Duodenal mucosa (tissue), 2 donors: ENCODE measurements around the gene PCDHGA7.

Experiments
- H3K27ac ChIP-seq: one replicate; pipeline ENCODE4 v1.7.0; 2013; ENCODE audit warnings: low read depth, low read length
- H3K27me3 ChIP-seq, 2 donors: one replicate each; pipeline ENCODE4 v1.7.0; 2013; ENCODE audit warnings: low read length in 2 of 2, control low read depth in 1 of 2; ENCODE audit not compliant: insufficient read depth in 2 of 2, control insufficient read depth in 1 of 2
- H3K36me3 ChIP-seq, 2 donors: one replicate each; pipeline ENCODE4 v1.7.0; 2013; ENCODE audit warnings: low read length in 2 of 2, control low read depth in 1 of 2; ENCODE audit not compliant: insufficient read depth in 2 of 2, control insufficient read depth in 1 of 2
- H3K4me1 ChIP-seq, 2 donors: one replicate each; pipeline ENCODE4 v1.7.0; 2013; ENCODE audit warnings: low read length in 2 of 2, control low read depth in 1 of 2; ENCODE audit not compliant: insufficient read depth in 2 of 2, control insufficient read depth in 1 of 2
- H3K4me3 ChIP-seq, 2 donors: one replicate each; pipeline ENCODE4 v1.7.0; 2013; ENCODE audit warnings: low read length in 2 of 2, low read depth in 1 of 2
- H3K9ac ChIP-seq, 2 donors: one replicate each; pipeline ENCODE4 v1.7.0; 2013; ENCODE audit warnings: low read length in 2 of 2, low read depth in 1 of 2
- H3K9me3 ChIP-seq, 2 donors: one replicate each; pipeline ENCODE4 v1.7.0; 2013; ENCODE audit warnings: low read length in 2 of 2, control low read depth in 1 of 2; ENCODE audit not compliant: control insufficient read depth in 1 of 2

Gene PCDHGA7

GRCh38 chr5:141351591-141351990 is 31.0 kb upstream of the PCDHGA7 start:
- Histone ChIP-seq H3K27me3 (no peaks in the 10 kb centered on the region), H3K27ac (no peak overlapping the region), H3K4me1 (no peaks in the 10 kb centered on the region), H3K9me3 (peaks cover 18 to 20% of the 10 kb centered on the region in 2 donors), H3K4me3 (peak overlapping the region in 1 of 2 donors; percentile 29), H3K9ac (no peak overlapping the region), H3K36me3 (no peaks in the 10 kb centered on the region)

- no peaks in the 10 kb centered on the region for H3K27me3 ChIP-seq
- no peaks in the 10 kb centered on the region for H3K36me3 ChIP-seq
- no peak within 1 kb of the TSS for H3K27ac ChIP-seq
- H3K4me1 ChIP-seq, result no peaks in the 10 kb centered on the region
- peak within 1 kb of the TSS in 1 of 2 donors; percentile 13 for H3K4me3 ChIP-seq
- no peak within 1 kb of the TSS for H3K9ac ChIP-seq
- peaks cover 25 to 28% of the 10 kb centered on the region in 2 donors for H3K9me3 ChIP-seq
These were observed 27.6 kb upstream of the PCDHGA7 start, which contains the start of gene PCDHGA4 for GRCh38 chr5:141354900-141355469. Gene PCDHGA4, plus strand, starts transcription at chr5:141355021. Its CDS starts 87 bp downstream, at chr5:141355108.

DNA sequence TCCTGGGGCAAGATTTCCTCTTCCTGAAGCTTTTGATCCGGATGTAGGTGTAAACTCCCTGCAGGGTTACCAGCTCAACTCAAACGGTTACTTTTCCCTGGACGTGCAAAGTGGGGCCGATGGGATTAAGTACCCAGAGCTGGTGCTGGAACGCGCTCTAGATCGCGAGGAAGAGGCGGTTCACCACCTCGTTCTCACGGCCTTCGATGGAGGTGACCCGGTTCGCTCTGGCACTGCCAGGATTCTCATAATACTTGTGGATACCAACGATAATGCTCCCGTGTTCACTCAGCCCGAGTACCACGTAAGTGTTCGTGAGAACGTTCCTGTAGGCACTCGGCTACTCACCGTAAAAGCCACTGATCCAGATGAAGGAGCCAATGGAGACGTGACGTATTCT is 26.9 kb upstream of the PCDHGA7 start:
- no peak overlapping the region for H3K9ac ChIP-seq
- no peak overlapping the region for H3K4me3 ChIP-seq
- H3K27ac ChIP-seq, result no peak overlapping the region
- H3K9me3 ChIP-seq, result peaks cover 31% of the 10 kb centered on the region in 2 donors
- H3K27me3 ChIP-seq, result no peaks in the 10 kb centered on the region
- H3K36me3 ChIP-seq, result no peaks in the 10 kb centered on the region
- H3K4me1 ChIP-seq, result no peaks in the 10 kb centered on the region

DNA sequence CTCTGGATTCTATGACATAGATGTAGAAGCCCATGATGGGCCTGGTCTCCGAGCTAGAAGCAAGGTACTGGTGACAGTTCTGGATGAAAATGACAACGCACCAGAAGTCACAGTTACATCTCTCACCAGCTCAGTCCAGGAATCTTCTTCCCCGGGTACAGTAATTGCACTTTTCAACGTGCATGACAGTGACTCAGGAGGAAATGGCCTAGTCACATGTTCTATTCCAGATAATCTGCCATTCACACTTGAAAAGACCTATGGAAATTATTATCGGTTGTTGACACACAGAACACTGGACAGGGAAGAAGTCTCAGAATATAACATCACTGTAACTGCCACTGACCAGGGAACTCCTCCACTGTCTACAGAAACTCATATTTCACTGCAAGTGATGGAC is 26.4 kb upstream of the PCDHGA7 start:
- no peak overlapping the region for H3K9ac ChIP-seq
- H3K27ac ChIP-seq, result no peak overlapping the region
- no peaks in the 10 kb centered on the region for H3K36me3 ChIP-seq
- no peaks in the 10 kb centered on the region for H3K27me3 ChIP-seq
- H3K4me1 ChIP-seq, result no peaks in the 10 kb centered on the region
- H3K9me3 ChIP-seq, result peaks cover 31 to 34% of the 10 kb centered on the region in 2 donors
- no peak overlapping the region for H3K4me3 ChIP-seq

GRCh38 chr5:141356950-141357349 is 25.6 kb upstream of the PCDHGA7 start:
- peaks cover 33 to 34% of the 10 kb centered on the region in 2 donors for H3K9me3 ChIP-seq
- H3K36me3 ChIP-seq, result no peaks in the 10 kb centered on the region
- H3K4me1 ChIP-seq, result no peaks in the 10 kb centered on the region
- peak overlapping the region in 1 of 2 donors; percentile 20 for H3K4me3 ChIP-seq
- H3K27me3 ChIP-seq, result no peaks in the 10 kb centered on the region
- no peak overlapping the region for H3K9ac ChIP-seq
- no peak overlapping the region for H3K27ac ChIP-seq

DNA sequence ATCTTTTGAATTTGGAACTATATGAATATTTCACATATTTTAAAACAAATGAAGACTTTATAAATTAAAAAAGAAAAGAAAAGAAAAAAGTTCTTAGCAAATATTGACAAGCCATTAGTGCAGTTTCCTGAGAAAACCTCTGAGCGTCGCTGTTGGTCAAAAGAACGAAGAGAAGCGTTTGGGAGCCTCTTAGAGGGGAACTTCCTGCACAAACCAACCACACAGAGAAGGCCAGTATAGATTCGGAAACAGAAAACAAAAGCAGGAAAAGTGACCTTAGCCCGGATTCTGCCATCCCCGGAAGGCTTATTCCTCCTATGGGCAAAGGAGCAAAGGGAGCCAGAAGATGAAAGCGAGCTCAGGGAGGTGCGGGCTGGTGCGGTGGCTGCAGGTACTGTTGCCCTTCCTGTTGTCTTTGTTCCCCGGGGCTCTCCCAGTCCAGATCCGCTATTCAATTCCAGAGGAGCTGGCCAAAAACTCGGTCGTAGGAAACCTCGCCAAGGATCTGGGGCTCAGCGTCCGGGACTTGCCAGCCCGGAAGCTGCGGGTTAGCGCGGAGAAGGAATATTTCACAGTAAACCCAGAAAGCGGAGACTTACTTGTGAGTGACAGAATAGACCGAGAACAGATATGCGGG is 22.6 kb upstream of the PCDHGA7 start, which contains the start of gene PCDHGB2:
Gene PCDHGB2, plus strand, starts transcription at position 205 of the 637 bp plus-strand sequence. Its CDS starts 142 bp downstream, at position 347.
- Histone ChIP-seq H3K36me3 (no peaks in the 10 kb centered on the region), H3K9me3 (peaks cover 39 to 49% of the 10 kb centered on the region in 2 donors), H3K27ac (no peak within 1 kb of the TSS), H3K4me1 (no peaks in the 10 kb centered on the region), H3K4me3 (peak within 1 kb of the TSS; percentile 52 to 66), H3K9ac (no peak within 1 kb of the TSS), H3K27me3 (no peaks in the 10 kb centered on the region)

GRCh38 chr5:141360685-141361084 is 21.9 kb upstream of the PCDHGA7 start:
- peak overlapping the region in 1 of 2 donors; percentile 66 for H3K4me3 ChIP-seq
- H3K27me3 ChIP-seq, result no peaks in the 10 kb centered on the region
- no peaks in the 10 kb centered on the region for H3K4me1 ChIP-seq
- H3K9ac ChIP-seq, result no peak overlapping the region
- peaks cover 42 to 50% of the 10 kb centered on the region in 2 donors for H3K9me3 ChIP-seq
- no peak overlapping the region for H3K27ac ChIP-seq
- H3K36me3 ChIP-seq, result no peaks in the 10 kb centered on the region

GRCh38 chr5:141362719-141363118 is 19.8 kb upstream of the PCDHGA7 start:
- peaks cover 31 to 43% of the 10 kb centered on the region in 2 donors for H3K9me3 ChIP-seq
- no peak overlapping the region for H3K4me3 ChIP-seq
- H3K27ac ChIP-seq, result no peak overlapping the region
- H3K36me3 ChIP-seq, result no peaks in the 10 kb centered on the region
- H3K4me1 ChIP-seq, result no peaks in the 10 kb centered on the region
- H3K9ac ChIP-seq, result no peak overlapping the region
- no peaks in the 10 kb centered on the region for H3K27me3 ChIP-seq

DNA sequence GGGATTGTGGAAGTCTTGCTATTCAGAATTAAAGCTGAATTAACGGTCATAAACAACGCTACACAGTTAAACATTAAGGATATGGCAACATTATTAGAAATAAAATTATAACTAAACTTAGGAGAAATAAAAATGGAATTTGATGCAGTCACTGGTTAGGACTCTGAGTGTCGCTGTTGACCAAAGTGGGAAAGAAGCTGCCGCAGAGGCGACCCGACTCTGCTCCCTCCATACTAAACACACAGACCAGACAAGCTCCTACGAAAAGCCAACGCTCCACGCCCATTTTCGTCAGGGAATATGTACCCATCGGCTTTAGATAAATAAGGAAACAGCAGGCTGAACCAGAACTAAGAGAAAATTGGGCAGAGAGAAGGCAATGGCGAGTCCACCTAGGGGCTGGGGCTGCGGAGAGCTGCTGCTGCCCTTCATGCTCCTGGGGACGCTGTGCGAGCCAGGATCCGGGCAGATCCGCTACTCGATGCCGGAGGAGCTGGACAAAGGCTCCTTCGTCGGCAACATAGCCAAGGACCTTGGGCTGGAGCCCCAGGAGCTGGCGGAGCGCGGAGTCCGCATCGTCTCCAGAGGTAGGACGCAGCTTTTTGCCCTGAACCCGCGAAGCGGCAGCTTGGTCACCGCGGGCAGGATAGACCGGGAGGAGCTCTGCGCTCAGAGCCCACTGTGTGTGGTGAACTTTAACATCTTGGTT is 18.4 kb upstream of the PCDHGA7 start, which contains the start of gene PCDHGA5:
Gene PCDHGA5, plus strand, starts transcription at position 211 of the 709 bp plus-strand sequence. Its CDS starts 169 bp downstream, at position 380.
- H3K36me3 ChIP-seq, result no peaks in the 10 kb centered on the region
- no peak within 1 kb of the TSS for H3K4me3 ChIP-seq
- no peaks in the 10 kb centered on the region for H3K4me1 ChIP-seq
- peaks cover 31 to 43% of the 10 kb centered on the region in 2 donors for H3K9me3 ChIP-seq
- no peaks in the 10 kb centered on the region for H3K27me3 ChIP-seq
- no peak within 1 kb of the TSS for H3K27ac ChIP-seq
- no peak within 1 kb of the TSS for H3K9ac ChIP-seq
